Fibroblast of the aortic adventitia (primary cell): Measurements from ENCODE around the gene NET1. TPM values are rescaled to one million over a fixed set of nuclear protein-coding genes. Genes with fewer than 3 reads are reported as not detected.

Experiments used
- DNase-seq: peaks from one replicate; pipeline ENCODE4 v3.0.0-alpha.2; 2010; ENCODE audit warnings: low read depth
- H3K4me3 ChIP-seq: 2 replicates; pipeline ENCODE4 v1.5.1; 2011; ENCODE audit warnings: low read depth, mild to moderate bottlenecking, control low read depth, low read length, moderate library complexity
- CTCF ChIP-seq: IDR thresholded peaks from 2 replicates; pipeline ENCODE4 v1.5.1; 2011; ENCODE audit warnings: mild to moderate bottlenecking, low read length, control low read depth, inconsistent platforms; ENCODE audit not compliant: insufficient read depth
- total RNA-seq: library from RNA; depleted of rRNA; stranded (reverse); fragments of >200 nt; gene quantifications from 2 replicates; pipeline ENCODE4 v1.2.3, GENCODE V29; 2012; ENCODE audit warnings: low replicate concordance

Gene NET1
- total RNA-seq, 1 donor: 33.9 TPM

- no peak for TF ChIP-seq CTCF
- DNase-seq: peak; percentile 54
- H3K4me3 ChIP-seq: peak overlapping the region; percentile 87
Measured at GRCh38 chr10:5447056-5447455, 34.7 kb downstream of the NET1 start.

- no peak for TF ChIP-seq CTCF
- peak; percentile 36 for DNase-seq
- peak overlapping the region; percentile 87 for H3K4me3 ChIP-seq
Measured at GRCh38 chr10:5447611-5448071, 35.3 kb downstream of the NET1 start.

DNA sequence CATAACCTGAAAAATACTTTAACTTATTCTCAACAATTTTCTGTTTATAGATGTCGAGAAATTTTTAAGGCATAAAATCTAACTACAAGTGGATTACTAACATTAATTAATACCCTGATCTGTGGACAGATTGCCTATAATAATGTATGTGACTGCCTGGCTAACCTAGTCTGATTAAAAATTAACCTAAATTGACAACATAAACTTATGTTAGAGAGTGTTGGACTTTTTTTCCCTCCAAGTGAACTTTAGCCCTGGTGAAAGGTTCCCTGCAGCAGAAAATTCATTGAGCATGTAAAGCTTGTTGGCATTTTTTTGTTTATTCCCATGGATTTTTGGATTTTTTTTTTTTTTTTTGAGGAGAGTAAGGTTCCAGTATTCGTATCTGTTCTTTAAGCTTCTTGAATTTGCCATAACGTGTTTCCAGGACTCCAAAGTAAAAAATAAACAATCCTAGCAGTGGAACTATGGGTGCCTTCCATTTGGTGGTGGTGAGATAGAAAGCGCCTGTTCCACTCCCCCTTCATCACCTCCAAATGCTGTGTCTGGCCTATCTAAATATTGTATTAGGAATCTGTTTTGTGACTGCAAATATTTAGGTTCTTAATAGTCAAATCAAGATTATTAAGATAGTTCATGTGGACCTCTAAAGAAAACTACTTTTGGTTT, 36.1 kb downstream of the NET1 start:
- TF ChIP-seq CTCF: no peak
- peak overlapping the region; percentile 87 for H3K4me3 ChIP-seq
- DNase-seq: no peak

DNA sequence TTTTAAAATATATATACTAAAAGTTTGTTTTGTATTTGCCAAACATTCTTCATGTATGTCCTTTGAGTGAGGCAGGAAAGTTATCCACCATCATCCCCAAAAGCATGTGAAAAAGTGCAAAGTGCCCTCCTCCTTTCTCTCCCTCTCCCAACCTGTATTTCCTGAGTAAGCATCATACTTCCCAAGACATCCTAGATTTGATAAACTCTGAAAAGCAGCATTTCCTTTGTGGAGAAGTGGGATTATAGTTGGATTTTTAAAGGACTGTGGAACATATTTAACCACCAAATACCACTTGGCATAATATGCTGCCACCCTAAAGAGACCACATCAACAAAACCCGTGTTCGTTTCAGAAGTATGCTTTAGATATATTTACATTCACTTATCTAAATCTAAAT, 36.9 kb downstream of the NET1 start:
- TF ChIP-seq CTCF: no peak
- DNase-seq: peak; percentile 20
- peak overlapping the region; percentile 87 for H3K4me3 ChIP-seq

GRCh38 chr10:5449823-5450222, 37.5 kb downstream of the NET1 start:
- TF ChIP-seq CTCF: peak; percentile 36
- DNase-seq: peak; percentile 77
- H3K4me3 ChIP-seq: peak overlapping the region; percentile 46

DNA sequence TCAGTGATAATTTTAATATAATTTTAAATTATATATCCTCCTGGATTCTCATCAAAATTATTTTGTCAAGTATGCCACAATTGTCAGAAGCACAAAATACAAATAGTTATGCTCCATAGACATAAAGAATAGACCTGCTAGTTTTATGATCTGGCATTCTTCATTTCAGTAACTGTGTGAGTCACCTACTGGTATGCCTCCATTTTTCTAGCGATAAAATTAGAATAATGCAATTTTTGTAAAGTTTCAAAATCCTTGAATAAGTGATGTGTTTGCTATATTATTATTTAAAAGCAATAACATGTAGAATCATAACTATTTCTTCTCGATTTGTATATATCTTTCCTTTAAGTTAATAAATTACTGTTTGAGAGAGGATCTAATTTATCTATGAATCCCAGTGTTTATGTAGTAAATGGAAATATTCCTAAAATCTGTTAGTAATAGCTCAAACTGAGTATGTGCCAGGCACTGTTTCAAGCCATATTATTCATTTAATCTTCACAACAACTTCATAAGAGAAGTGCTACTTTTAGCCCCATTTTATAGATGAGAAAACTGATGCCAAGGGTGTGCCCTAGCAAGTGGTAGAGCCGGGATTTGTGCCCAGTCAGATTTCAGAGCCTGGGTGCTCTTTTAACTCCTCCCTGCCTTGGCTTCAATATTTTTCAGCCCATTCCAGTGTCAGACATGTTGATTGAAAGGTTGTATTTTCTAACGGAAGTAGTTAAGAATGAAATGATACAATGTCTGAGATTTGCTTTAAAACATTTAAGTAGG, 38.4 kb downstream of the NET1 start:
- no peak for TF ChIP-seq CTCF
- no peak overlapping the region for H3K4me3 ChIP-seq
- DNase-seq: peak; percentile 52
